Aorta (tissue), 5 donors: Measurements from ENCODE around the gene HS3ST4. TPM values are rescaled to one million over a fixed set of nuclear protein-coding genes. Genes with fewer than 3 reads are reported as not detected.

Source experiments
- ATAC-seq: fragments of 200-7000 bp; cut with Tn5 transposase; one replicate; pipeline ENCODE4 v1.9.1; 2022; ENCODE audit warnings: moderate library complexity; ENCODE audit not compliant: low FRiP score
- DNase-seq, 2 donors: peaks; one replicate each; pipeline ENCODE4 v3.0.0-alpha.2; 2020
- H3K27ac ChIP-seq, 2 donors: one replicate each; pipeline ENCODE4 v1.5.1; 2013; ENCODE audit warnings: low read length in 2 of 2, mild to moderate bottlenecking in 2 of 2, moderate library complexity in 2 of 2, control low read depth in 1 of 2, inconsistent platforms in 1 of 2, low read depth in 1 of 2
- H3K27me3 ChIP-seq, 2 donors: one replicate each; pipeline ENCODE4 v1.6.1; 2013; ENCODE audit warnings: control low read depth in 1 of 2, low read length in 1 of 2, mild to moderate bottlenecking in 1 of 2, moderate library complexity in 1 of 2; ENCODE audit not compliant: insufficient read depth in 2 of 2, control insufficient read depth in 1 of 2
- H3K36me3 ChIP-seq, 2 donors: one replicate each; pipeline ENCODE4 v1.6.1; 2013; ENCODE audit warnings: control low read depth in 1 of 2, low read length in 1 of 2, mild to moderate bottlenecking in 1 of 2; ENCODE audit not compliant: insufficient read depth in 2 of 2, control insufficient read depth in 1 of 2
- H3K4me1 ChIP-seq, 2 donors: one replicate each; pipeline ENCODE4 v1.6.1; 2013; ENCODE audit warnings: low read length in 2 of 2, control low read depth in 1 of 2, mild to moderate bottlenecking in 1 of 2, moderate library complexity in 1 of 2; ENCODE audit not compliant: insufficient read depth in 2 of 2, control insufficient read depth in 1 of 2
- H3K4me3 ChIP-seq, 2 donors: one replicate each; pipeline ENCODE4 v1.5.1; 2013; ENCODE audit warnings: low read length in 2 of 2, control low read depth in 1 of 2, mild to moderate bottlenecking in 1 of 2
- H3K9me3 ChIP-seq: one replicate; pipeline ENCODE4 v1.6.1; 2013; ENCODE audit warnings: mild to moderate bottlenecking, low read length; ENCODE audit not compliant: control insufficient read depth
- WGBS, 2 donors: extraction: QIAGEN DNeasy Blood & Tissue Kit; methylation state at CpG; one replicate each; pipeline ENCODE4 v1.1.7; 2013; 5-methylcytosine and 5-hydroxymethylcytosine counted together
- intact Hi-C, 2 donors: fragments of 100-400 bp; cut with DNase I; formaldehyde crosslinking; loops; one replicate each; pipeline versions ENCODE4 v1.14.2 to v1.15.0; 2022
- polyA plus RNA-seq, 2 donors: library from polyadenylated mRNA; stranded (reverse); fragments of 200-250 nt; gene quantifications; one replicate each; pipeline ENCODE4 v1.2.3, GENCODE V29; 2013
- total RNA-seq, 2 donors: library from RNA; stranded (reverse); fragmentation: NEBNext Ultra II Directional; extraction: Animal tissue kit (Norgen Biotek cat#: 25700); gene quantifications; one replicate each; pipeline ENCODE4 v1.2.1, GENCODE V29; 2021
- donor health status: healthy with polysubstance abuse.
- donor health status: Bipolar disorder and iron deficiency.
- donor health status: DM: no; HTN: no; CAD: no.
- donor health status: DM: no; HTN: no; CAD: no.
- donor health status: DM: yes; HTN: yes; CAD: no.

Gene HS3ST4
- total and polyA plus RNA-seq, 4 donors = not detected

GRCh38 chr16:25875956-25876598 is 184.3 kb downstream of the HS3ST4 start:
- WGBS, 2 donors = 41 to 72% methylated on average over 1 of the region's 1 CpG
- intact Hi-C loops = no loop called here
- Histone ChIP-seq H3K9me3 (no peaks in the 10 kb centered on the region), H3K4me3 (no peak overlapping the region), H3K27me3 (no peaks in the 10 kb centered on the region), H3K27ac (no peak overlapping the region), H3K4me1 (no peaks in the 10 kb centered on the region), H3K36me3 (no peaks in the 10 kb centered on the region)
- no peak for ATAC-seq
- DNase-seq = no peak

- Histone ChIP-seq H3K27me3 (no peaks in the 10 kb centered on the region), H3K4me3 (no peak overlapping the region), H3K36me3 (no peaks in the 10 kb centered on the region), H3K9me3 (no peaks in the 10 kb centered on the region), H3K27ac (no peak overlapping the region), H3K4me1 (no peaks in the 10 kb centered on the region)
- intact Hi-C loops = no loop called here
- no peak for ATAC-seq
- no peak for DNase-seq
These were observed 185.3 kb downstream of the HS3ST4 start for GRCh38 chr16:25877103-25877502.

- intact Hi-C loops = no loop called here
- Histone ChIP-seq H3K4me1 (no peaks in the 10 kb centered on the region), H3K9me3 (no peaks in the 10 kb centered on the region), H3K27ac (no peak overlapping the region), H3K36me3 (no peaks in the 10 kb centered on the region), H3K27me3 (no peaks in the 10 kb centered on the region), H3K4me3 (no peak overlapping the region)
- DNase-seq (no peak), ATAC-seq (no peak)
- WGBS, 2 donors = 78 to 84% methylated on average over 4 of the region's 4 CpGs
These were observed 194.8 kb downstream of the HS3ST4 start for GRCh38 chr16:25886598-25886997.

GRCh38 chr16:25888868-25889267 is 197.1 kb downstream of the HS3ST4 start:
- ATAC-seq (no peak), DNase-seq (no peak)
- intact Hi-C loops = no loop called here
- Histone ChIP-seq H3K4me3 (no peak overlapping the region), H3K4me1 (no peaks in the 10 kb centered on the region), H3K27me3 (no peaks in the 10 kb centered on the region), H3K27ac (no peak overlapping the region), H3K9me3 (no peaks in the 10 kb centered on the region), H3K36me3 (no peaks in the 10 kb centered on the region)
- WGBS, 2 donors = 68 to 79% methylated on average over 7 of the region's 7 CpGs

GRCh38 chr16:25893332-25893731 is 201.6 kb downstream of the HS3ST4 start:
- intact Hi-C loops = no loop called here
- DNase-seq (no peak), ATAC-seq (no peak)
- H3K9me3 ChIP-seq = no peaks in the 10 kb centered on the region
- H3K36me3 ChIP-seq = no peaks in the 10 kb centered on the region
- no peak overlapping the region for H3K4me3 ChIP-seq
- no peak overlapping the region for H3K27ac ChIP-seq
- no peaks in the 10 kb centered on the region for H3K4me1 ChIP-seq
- 47% methylated on average over 3 of the region's 3 CpGs for WGBS, 2 donors
- H3K27me3 ChIP-seq = no peaks in the 10 kb centered on the region

GRCh38 chr16:25894093-25894492 is 202.3 kb downstream of the HS3ST4 start:
- Histone ChIP-seq H3K27me3 (no peaks in the 10 kb centered on the region), H3K4me1 (no peaks in the 10 kb centered on the region), H3K9me3 (no peaks in the 10 kb centered on the region), H3K27ac (no peak overlapping the region), H3K36me3 (no peaks in the 10 kb centered on the region), H3K4me3 (no peak overlapping the region)
- ATAC-seq (no peak), DNase-seq (no peak)
- WGBS, 2 donors = 53 to 69% methylated on average over 3 of the region's 3 CpGs
- intact Hi-C loops = no loop called here

- Histone ChIP-seq H3K4me1 (no peaks in the 10 kb centered on the region), H3K27ac (no peak overlapping the region), H3K4me3 (no peak overlapping the region), H3K36me3 (no peaks in the 10 kb centered on the region), H3K9me3 (no peaks in the 10 kb centered on the region), H3K27me3 (no peaks in the 10 kb centered on the region)
- WGBS, 2 donors = 6 to 28% methylated on average over 4 of the region's 4 CpGs
- intact Hi-C loops = no loop called here
- ATAC-seq = no peak
- no peak for DNase-seq
These were observed 203.6 kb downstream of the HS3ST4 start for GRCh38 chr16:25895380-25895779.

- Histone ChIP-seq H3K27ac (no peak overlapping the region), H3K4me3 (no peak overlapping the region), H3K9me3 (no peaks in the 10 kb centered on the region), H3K27me3 (no peaks in the 10 kb centered on the region), H3K36me3 (no peaks in the 10 kb centered on the region), H3K4me1 (no peaks in the 10 kb centered on the region)
- WGBS, 2 donors = 5 to 7% methylated on average over 5 of the region's 5 CpGs
- no peak for DNase-seq
- intact Hi-C loops = no loop called here
- ATAC-seq = no peak
These were observed 204.7 kb downstream of the HS3ST4 start for GRCh38 chr16:25896411-25896810.

- intact Hi-C loops = no loop called here
- H3K9me3 ChIP-seq = no peaks in the 10 kb centered on the region
These were observed 205.9 kb downstream of the HS3ST4 start for GRCh38 chr16:25897702-25898101.

More at GRCh38 chr16:25897702-25898101, 205.9 kb downstream of the HS3ST4 start:
- DNase-seq (no peak), ATAC-seq (no peak)
- WGBS, 2 donors = 35 to 45% methylated on average over 10 of the region's 10 CpGs
- H3K27me3 ChIP-seq = no peaks in the 10 kb centered on the region
- no peak overlapping the region for H3K27ac ChIP-seq
- H3K36me3 ChIP-seq = no peaks in the 10 kb centered on the region
- H3K4me3 ChIP-seq = no peak overlapping the region
- no peaks in the 10 kb centered on the region for H3K4me1 ChIP-seq
